ENCODE data around the gene FREM2. TPM values are rescaled to one million over a fixed set of nuclear protein-coding genes. Genes with fewer than 3 reads are reported as not detected.

FREM2 gene
- total RNA-seq, 1 donor from 2014 or later, result 0.54 TPM

DNA sequence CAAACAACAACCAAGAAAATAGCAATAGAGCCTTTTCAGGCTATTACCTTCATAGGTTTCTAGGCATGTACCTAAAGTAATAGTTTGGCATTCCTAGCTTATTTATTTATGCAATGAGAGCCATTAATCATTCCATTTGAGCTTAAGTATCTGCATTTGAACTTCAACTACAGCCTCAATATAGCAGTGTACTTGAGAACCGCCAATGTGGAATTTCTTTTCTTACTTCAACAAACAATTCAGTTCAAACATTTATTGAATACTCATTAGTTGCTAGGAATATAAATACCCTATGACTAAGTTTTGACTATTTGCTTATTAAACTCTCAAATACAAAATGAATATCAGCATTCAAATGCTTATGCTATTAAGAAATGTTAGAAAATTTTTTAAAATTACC, 38.0 kb upstream of the FREM2 start:
- Mint-ChIP-seq H3K27me3 (ENCODE audit: unreplicated experiment) (no peaks in the 10 kb centered on the region), H3K27ac (ENCODE audit: unreplicated experiment) (no peak overlapping the region), H3K4me3 (ENCODE audit: unreplicated experiment) (no peak overlapping the region), H3K36me3 (ENCODE audit: unreplicated experiment) (no peaks in the 10 kb centered on the region), H3K9me3 (ENCODE audit: unreplicated experiment) (no peaks in the 10 kb centered on the region), H3K4me1 (ENCODE audit: low read depth, unreplicated experiment) (no peaks in the 10 kb centered on the region)
- DNase-seq, result no peak
- TF ChIP-seq, protein P1, sequence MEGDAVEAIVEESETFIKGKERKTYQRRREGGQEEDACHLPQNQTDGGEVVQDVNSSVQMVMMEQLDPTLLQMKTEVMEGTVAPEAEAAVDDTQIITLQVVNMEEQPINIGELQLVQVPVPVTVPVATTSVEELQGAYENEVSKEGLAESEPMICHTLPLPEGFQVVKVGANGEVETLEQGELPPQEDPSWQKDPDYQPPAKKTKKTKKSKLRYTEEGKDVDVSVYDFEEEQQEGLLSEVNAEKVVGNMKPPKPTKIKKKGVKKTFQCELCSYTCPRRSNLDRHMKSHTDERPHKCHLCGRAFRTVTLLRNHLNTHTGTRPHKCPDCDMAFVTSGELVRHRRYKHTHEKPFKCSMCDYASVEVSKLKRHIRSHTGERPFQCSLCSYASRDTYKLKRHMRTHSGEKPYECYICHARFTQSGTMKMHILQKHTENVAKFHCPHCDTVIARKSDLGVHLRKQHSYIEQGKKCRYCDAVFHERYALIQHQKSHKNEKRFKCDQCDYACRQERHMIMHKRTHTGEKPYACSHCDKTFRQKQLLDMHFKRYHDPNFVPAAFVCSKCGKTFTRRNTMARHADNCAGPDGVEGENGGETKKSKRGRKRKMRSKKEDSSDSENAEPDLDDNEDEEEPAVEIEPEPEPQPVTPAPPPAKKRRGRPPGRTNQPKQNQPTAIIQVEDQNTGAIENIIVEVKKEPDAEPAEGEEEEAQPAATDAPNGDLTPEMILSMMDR (IDR thresholded peaks at IDR 0.05; ENCODE audit: partially characterized antibody, unreplicated experiment), result no peak

DNA sequence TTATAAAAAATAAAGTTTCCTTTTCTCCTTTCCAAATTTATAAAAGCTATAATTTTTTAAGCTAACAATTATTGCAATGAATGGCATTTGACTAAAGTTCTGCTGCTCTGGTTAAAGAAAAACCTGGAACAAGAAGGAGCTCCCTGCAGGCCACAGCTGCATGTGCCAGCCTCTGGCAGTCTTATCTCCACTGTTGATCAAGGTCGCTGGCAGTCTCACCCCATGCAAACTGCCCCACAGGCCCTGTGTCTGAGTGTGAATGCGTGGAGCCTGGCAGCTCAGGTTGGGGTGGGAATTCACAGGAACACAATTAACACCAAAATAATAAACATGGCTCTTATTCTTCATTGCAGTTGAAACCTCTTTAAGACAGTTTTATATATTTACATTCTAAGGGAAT, 30.2 kb upstream of the FREM2 start:
- Mint-ChIP-seq H3K36me3 (ENCODE audit: unreplicated experiment) (no peaks in the 10 kb centered on the region), H3K4me3 (ENCODE audit: unreplicated experiment) (no peak overlapping the region), H3K27me3 (ENCODE audit: unreplicated experiment) (peaks cover 2% of the 10 kb centered on the region), H3K4me1 (ENCODE audit: low read depth, unreplicated experiment) (no peaks in the 10 kb centered on the region), H3K9me3 (ENCODE audit: unreplicated experiment) (no peaks in the 10 kb centered on the region), H3K27ac (ENCODE audit: unreplicated experiment) (no peak overlapping the region)
- TF ChIP-seq, protein P1 (IDR thresholded peaks at IDR 0.05; ENCODE audit: partially characterized antibody, unreplicated experiment), result no peak
- DNase-seq, result no peak

DNA sequence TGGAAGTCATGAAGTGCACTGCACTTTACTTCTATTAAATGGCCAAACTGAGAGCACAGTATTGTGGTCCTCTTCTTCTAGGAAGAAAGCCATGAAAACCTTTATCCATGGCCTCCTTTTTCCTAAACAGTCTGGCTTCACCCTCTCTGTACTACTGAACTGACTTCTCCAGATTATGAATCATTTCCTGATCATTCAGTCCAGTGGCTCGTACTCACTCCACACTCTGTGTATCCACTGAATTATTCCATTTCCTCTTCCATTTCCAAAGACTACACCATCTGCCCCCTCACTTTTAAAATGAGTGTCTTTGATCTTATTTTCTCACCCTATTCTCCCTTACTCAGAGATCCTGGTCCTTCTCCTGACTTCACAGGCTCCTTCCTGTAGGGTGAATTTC, 29.7 kb upstream of the FREM2 start:
- no peak overlapping the region for H3K4me3 Mint-ChIP-seq (ENCODE audit: unreplicated experiment)
- H3K4me1 Mint-ChIP-seq (ENCODE audit: low read depth, unreplicated experiment), result no peaks in the 10 kb centered on the region
- DNase-seq, result no peak
- TF ChIP-seq, protein P1 (IDR thresholded peaks at IDR 0.05; ENCODE audit: partially characterized antibody, unreplicated experiment), result no peak
- no peaks in the 10 kb centered on the region for H3K9me3 Mint-ChIP-seq (ENCODE audit: unreplicated experiment)
- H3K27ac Mint-ChIP-seq (ENCODE audit: unreplicated experiment), result no peak overlapping the region
- H3K27me3 Mint-ChIP-seq (ENCODE audit: unreplicated experiment), result peaks cover 2% of the 10 kb centered on the region
- no peaks in the 10 kb centered on the region for H3K36me3 Mint-ChIP-seq (ENCODE audit: unreplicated experiment)

DNA sequence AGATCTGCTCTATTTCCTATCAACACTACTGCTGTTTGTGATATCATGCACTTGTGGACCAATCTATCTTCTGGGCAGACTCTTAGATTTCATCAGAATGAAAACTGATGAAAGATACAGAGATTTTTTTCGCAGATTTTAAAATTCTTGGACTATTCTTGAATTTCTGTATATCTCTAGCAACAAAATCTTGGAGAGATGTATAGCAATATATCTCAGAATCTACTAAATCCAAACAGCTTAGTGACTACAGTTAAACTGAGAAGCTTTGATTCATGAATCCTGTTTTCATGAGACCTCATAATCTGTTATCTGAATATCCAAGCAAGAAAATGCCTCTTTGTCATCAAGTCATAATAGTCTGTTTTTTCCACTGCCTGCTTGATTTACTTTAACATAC, 28.0 kb upstream of the FREM2 start:
- Mint-ChIP-seq H3K9me3 (ENCODE audit: unreplicated experiment) (no peaks in the 10 kb centered on the region), H3K27ac (ENCODE audit: unreplicated experiment) (no peak overlapping the region), H3K4me1 (ENCODE audit: low read depth, unreplicated experiment) (peaks cover 2% of the 10 kb centered on the region), H3K4me3 (ENCODE audit: unreplicated experiment) (no peak overlapping the region), H3K27me3 (ENCODE audit: unreplicated experiment) (peaks cover 2% of the 10 kb centered on the region), H3K36me3 (ENCODE audit: unreplicated experiment) (no peaks in the 10 kb centered on the region)
- no peak for DNase-seq
- TF ChIP-seq, protein P1 (IDR thresholded peaks at IDR 0.05; ENCODE audit: partially characterized antibody, unreplicated experiment), result no peak

DNA sequence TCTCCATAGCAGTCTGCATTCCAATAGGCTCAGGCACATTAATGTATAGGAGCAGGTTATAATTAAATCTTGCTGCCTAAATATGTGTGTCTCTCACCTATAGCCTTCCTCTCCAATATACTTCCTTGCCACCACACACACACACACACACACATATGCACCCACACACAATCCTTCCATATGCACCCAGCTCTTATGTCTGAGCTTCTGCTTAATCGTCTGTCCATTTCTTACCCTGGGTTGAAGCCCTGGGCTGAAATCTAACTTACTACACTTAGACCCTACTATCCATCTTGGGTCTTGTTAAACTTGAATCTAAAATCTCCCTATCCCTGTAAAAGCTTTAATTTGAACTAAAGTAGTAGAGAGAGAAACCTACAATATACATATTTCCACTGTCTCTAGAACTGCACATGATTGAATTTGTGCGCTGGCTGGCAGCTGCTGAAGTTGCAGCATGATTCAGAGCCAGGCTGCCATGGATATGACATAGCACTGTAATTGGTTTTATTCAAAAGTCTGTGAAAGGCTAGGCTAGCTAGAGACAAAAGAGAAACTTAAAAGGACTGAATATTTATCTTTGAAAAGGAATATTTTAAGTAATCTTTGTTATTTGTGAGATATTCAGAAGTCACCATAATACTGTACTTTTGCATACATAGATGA, 25.7 kb upstream of the FREM2 start:
- Mint-ChIP-seq H3K9me3 (ENCODE audit: unreplicated experiment) (no peaks in the 10 kb centered on the region), H3K36me3 (ENCODE audit: unreplicated experiment) (no peaks in the 10 kb centered on the region), H3K4me1 (ENCODE audit: low read depth, unreplicated experiment) (peaks cover 2% of the 10 kb centered on the region), H3K4me3 (ENCODE audit: unreplicated experiment) (no peak overlapping the region), H3K27ac (ENCODE audit: unreplicated experiment) (no peak overlapping the region), H3K27me3 (ENCODE audit: unreplicated experiment) (peaks cover 2% of the 10 kb centered on the region)
- DNase-seq, result no peak
- TF ChIP-seq, protein P1 (IDR thresholded peaks at IDR 0.05; ENCODE audit: partially characterized antibody, unreplicated experiment), result no peak
